SK-N-SH (cell line): ENCODE results near the gene ITPA.
"Not testable (repeated sequence)": the region's sequence is repeated elsewhere in the genome, so short reads cannot be mapped to it uniquely, and the experiment has no call there.

ENCODE experiments used
- CTCF ChIP-seq: fragments of 200-600 bp; sonication (generic); IDR thresholded peaks from 2 replicates; pipeline ENCODE4 v1.6.1; 2017; ENCODE audit warnings: antibody characterized with exemption, mild to moderate bottlenecking, moderate library complexity
- FOXJ3 ChIP-seq: sonication (generic); formaldehyde crosslinking; IDR thresholded peaks from 2 replicates; pipeline ENCODE4 v1.5.1; 2020; ENCODE audit warnings: mild to moderate bottlenecking, missing genetic modification reagents
- RAD21 ChIP-seq: IDR thresholded peaks from 2 replicates; pipeline ENCODE4 v1.6.1; 2012; ENCODE audit warnings: mild to moderate bottlenecking, low read length
- RCOR1 ChIP-seq: fragments of 150-350 bp; IDR thresholded peaks from 2 replicates; pipeline ENCODE4 v1.6.1; 2017; ENCODE audit warnings: antibody characterized with exemption, low read length
- TAF1 ChIP-seq: IDR thresholded peaks from 2 replicates; pipeline ENCODE4 v1.6.1; 2012; ENCODE audit warnings: low read depth, mild to moderate bottlenecking, low read length, moderate library complexity, borderline replicate concordance
- TCF12 ChIP-seq: IDR thresholded peaks from 2 replicates; pipeline ENCODE4 v1.4.0; 2012
- YY1 ChIP-seq: IDR thresholded peaks from 2 replicates; pipeline ENCODE4 v1.4.0; 2012; ENCODE audit warnings: low read depth, mild to moderate bottlenecking

DNA sequence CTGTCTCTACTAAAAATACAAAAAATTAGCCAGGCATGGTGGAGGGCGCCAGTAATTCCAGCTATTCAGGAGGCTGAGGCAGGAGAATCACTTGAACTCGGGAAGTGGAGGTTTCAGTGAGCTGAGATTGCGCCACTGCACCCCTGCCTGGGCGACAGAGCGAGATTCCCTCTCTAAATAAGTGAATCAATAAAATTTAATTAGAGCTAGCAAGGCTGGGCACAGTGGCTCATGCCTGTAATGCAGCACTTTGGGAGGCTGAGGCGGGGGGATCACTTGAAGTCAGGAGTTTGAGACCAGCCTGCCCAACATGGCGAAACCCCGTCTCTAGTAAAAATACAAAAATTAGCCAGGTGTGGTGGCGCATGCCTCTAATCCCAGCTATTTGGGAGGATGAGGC, 21.4 kb upstream of the ITPA start:
- TF ChIP-seq FOXJ3 (CRISPR knock-in tag); CTCF; RAD21; TAF1; YY1; RCOR1; TCF12: not testable (repeated sequence)
